ENCODE results near the gene NT5DC2. TPM values are rescaled to one million over a fixed set of nuclear protein-coding genes. Genes with fewer than 3 reads are reported as not detected.

The NT5DC2 gene
- total and polyA plus RNA-seq, 8 donors, result 4.6 to 56.2 (median 21.6) TPM

GRCh38 chr3:52568069-52568468 is 34.4 kb upstream of the NT5DC2 start:
- H3K4me3 ChIP-seq, result no peak overlapping the region
- H3K9me3 ChIP-seq, result no peaks in the 10 kb centered on the region
- peaks cover 7 to 81% (median 64%) of the 10 kb centered on the region in 4 donors for H3K36me3 ChIP-seq
- intact Hi-C loops (cut with DNase I; ENCODE audit: low total_unique reads), result no loop called here
- TF ChIP-seq CTCF (IDR thresholded peaks at IDR 0.05) (no peak), POLR2A (IDR thresholded peaks at IDR 0.05) (no peak), POLR2AphosphoS5 (IDR thresholded peaks at IDR 0.05) (no peak), EP300 (IDR thresholded peaks at IDR 0.05) (no peak)
- H3K27ac ChIP-seq, result no peak overlapping the region
- H3K4me1 ChIP-seq, result no peaks in the 10 kb centered on the region
- no peaks in the 10 kb centered on the region for H3K27me3 ChIP-seq
- no peak for DNase-seq
- WGBS, 5 donors, result 94 to 100% (median 98%) methylated on average over 2 of the region's 2 CpGs

GRCh38 chr3:52563984-52564383 is 30.3 kb upstream of the NT5DC2 start:
- peaks cover 28 to 91% (median 76%) of the 10 kb centered on the region in 4 donors for H3K36me3 ChIP-seq
- no peaks in the 10 kb centered on the region for H3K4me1 ChIP-seq
- no peaks in the 10 kb centered on the region for H3K27me3 ChIP-seq
- H3K9me3 ChIP-seq, result no peaks in the 10 kb centered on the region
- TF ChIP-seq CTCF (IDR thresholded peaks at IDR 0.05), result no peak
- TF ChIP-seq POLR2A (IDR thresholded peaks at IDR 0.05), result no peak
- no peak for DNase-seq
- 80 to 99% (median 95%) methylated on average over 2 of the region's 2 CpGs for WGBS, 5 donors
- H3K4me3 ChIP-seq, result no peak overlapping the region
- intact Hi-C loops (cut with DNase I; ENCODE audit: low total_unique reads), result no loop called here
- H3K27ac ChIP-seq, result no peak overlapping the region

GRCh38 chr3:52561028-52561747 is 27.5 kb upstream of the NT5DC2 start:
- intact Hi-C loops (cut with DNase I; ENCODE audit: low total_unique reads), result no loop called here
- Histone ChIP-seq H3K9me3 (no peaks in the 10 kb centered on the region), H3K36me3 (peaks cover 31 to 98% (median 91%) of the 10 kb centered on the region in 4 donors), H3K4me1 (peaks cover 0 to 15% (median 2%) of the 10 kb centered on the region in 4 donors), H3K4me3 (no peak overlapping the region), H3K27me3 (no peaks in the 10 kb centered on the region), H3K27ac (no peak overlapping the region)
- 72 to 78% (median 76%) methylated on average over 4 of the region's 4 CpGs for WGBS, 5 donors
- no peak for TF ChIP-seq POLR2AphosphoS5 (IDR thresholded peaks at IDR 0.05)
- no peak for TF ChIP-seq EP300 (IDR thresholded peaks at IDR 0.05)
- no peak for TF ChIP-seq CTCF (IDR thresholded peaks at IDR 0.05)
- no peak for TF ChIP-seq POLR2A (IDR thresholded peaks at IDR 0.05)
- no peak for DNase-seq

- H3K9me3 ChIP-seq, result no peaks in the 10 kb centered on the region
- peaks cover 0 to 22% (median 2%) of the 10 kb centered on the region in 4 donors for H3K4me1 ChIP-seq
- no peak overlapping the region for H3K4me3 ChIP-seq
- H3K27ac ChIP-seq, result no peak overlapping the region
- no peaks in the 10 kb centered on the region for H3K27me3 ChIP-seq
- DNase-seq, result no peak
- intact Hi-C loops (cut with DNase I; ENCODE audit: low total_unique reads), result no loop called here
- no peak for TF ChIP-seq CTCF (IDR thresholded peaks at IDR 0.05)
- H3K36me3 ChIP-seq, result peaks cover 36 to 96% (median 88%) of the 10 kb centered on the region in 4 donors
- WGBS, 5 donors, result 78 to 98% (median 94%) methylated on average over 5 of the region's 5 CpGs
These were observed 24.8 kb upstream of the NT5DC2 start for GRCh38 chr3:52558436-52558835.
